Measurements from ENCODE around the gene SYF2.

SYF2 gene

GRCh38 chr1:25173809-25174340 is 58.4 kb downstream of the SYF2 start:
- TF ChIP-seq, protein P1, sequence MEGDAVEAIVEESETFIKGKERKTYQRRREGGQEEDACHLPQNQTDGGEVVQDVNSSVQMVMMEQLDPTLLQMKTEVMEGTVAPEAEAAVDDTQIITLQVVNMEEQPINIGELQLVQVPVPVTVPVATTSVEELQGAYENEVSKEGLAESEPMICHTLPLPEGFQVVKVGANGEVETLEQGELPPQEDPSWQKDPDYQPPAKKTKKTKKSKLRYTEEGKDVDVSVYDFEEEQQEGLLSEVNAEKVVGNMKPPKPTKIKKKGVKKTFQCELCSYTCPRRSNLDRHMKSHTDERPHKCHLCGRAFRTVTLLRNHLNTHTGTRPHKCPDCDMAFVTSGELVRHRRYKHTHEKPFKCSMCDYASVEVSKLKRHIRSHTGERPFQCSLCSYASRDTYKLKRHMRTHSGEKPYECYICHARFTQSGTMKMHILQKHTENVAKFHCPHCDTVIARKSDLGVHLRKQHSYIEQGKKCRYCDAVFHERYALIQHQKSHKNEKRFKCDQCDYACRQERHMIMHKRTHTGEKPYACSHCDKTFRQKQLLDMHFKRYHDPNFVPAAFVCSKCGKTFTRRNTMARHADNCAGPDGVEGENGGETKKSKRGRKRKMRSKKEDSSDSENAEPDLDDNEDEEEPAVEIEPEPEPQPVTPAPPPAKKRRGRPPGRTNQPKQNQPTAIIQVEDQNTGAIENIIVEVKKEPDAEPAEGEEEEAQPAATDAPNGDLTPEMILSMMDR (IDR thresholded peaks at IDR 0.05; ENCODE audit: insufficient read depth, low read length, poor library complexity, severe bottlenecking): no peak
- Histone ChIP-seq H3K36me3 (ENCODE audit: control insufficient read depth, insufficient read depth, low read length) (no peaks in the 10 kb centered on the region), H3K4me3 (replicated peaks; ENCODE audit: low read depth, low read length) (no peak overlapping the region), H3K27me3 (replicated peaks; ENCODE audit: control insufficient read depth, insufficient read depth, low read length) (no peaks in the 10 kb centered on the region)
- DNase-seq (ENCODE audit: extremely low read depth, insufficient read length): no peak

All from GM06990 (cell line).